SIG-M5 (cell line): ENCODE measurements around the gene SPEG.
A peak's percentile ranks its signal among the peaks of the same experiment; 100 is the strongest.

Experiments
- DNase-seq: peaks from one replicate; lab custom pipeline; 2025; lab: John Stamatoyannopoulos, UW

The SPEG gene

GRCh38 chr2:219478916-219479315 lies 44.3 kb downstream of the SPEG start:
- no peak for DNase-seq

GRCh38 chr2:219480004-219480403 lies 45.4 kb downstream of the SPEG start:
- DNase-seq, result no peak

GRCh38 chr2:219482674-219483405 lies 48.2 kb downstream of the SPEG start:
- no peak for DNase-seq

- no peak for DNase-seq
Observed at GRCh38 chr2:219483451-219484342, 49.1 kb downstream of the SPEG start.

- no peak for DNase-seq
Observed at GRCh38 chr2:219484343-219485200, 49.9 kb downstream of the SPEG start.

GRCh38 chr2:219485201-219485580 lies 50.5 kb downstream of the SPEG start:
- no peak for DNase-seq

- no peak for DNase-seq
Observed at GRCh38 chr2:219486380-219486959, 51.8 kb downstream of the SPEG start.

GRCh38 chr2:219488149-219488843 lies 53.7 kb downstream of the SPEG start:
- DNase-seq, result no peak

GRCh38 chr2:219488844-219489194 lies 54.2 kb downstream of the SPEG start:
- DNase-seq, result no peak

GRCh38 chr2:219489315-219489714 lies 54.7 kb downstream of the SPEG start:
- no peak for DNase-seq

- no peak for DNase-seq
Observed at GRCh38 chr2:219490186-219490585, 55.5 kb downstream of the SPEG start.

- DNase-seq, result no peak
Observed at GRCh38 chr2:219490600-219491130, 56.0 kb downstream of the SPEG start.

- no peak for DNase-seq
Observed at GRCh38 chr2:219491278-219491963, 56.8 kb downstream of the SPEG start.

- DNase-seq, result no peak
Observed at GRCh38 chr2:219492575-219492974, 57.9 kb downstream of the SPEG start.

GRCh38 chr2:219493086-219493485 lies 58.4 kb downstream of the SPEG start:
- DNase-seq, result no peak

GRCh38 chr2:219494952-219495530 lies 60.4 kb downstream of the SPEG start:
- no peak for DNase-seq

- DNase-seq, result peak; percentile 38
Observed at GRCh38 chr2:219495531-219496122, 61.0 kb downstream of the SPEG start.

GRCh38 chr2:219496247-219496824 lies 61.7 kb downstream of the SPEG start:
- DNase-seq, result no peak

GRCh38 chr2:219496825-219497494 lies 62.3 kb downstream of the SPEG start:
- no peak for DNase-seq
